HG03159 (cell line): ENCODE results near the gene MESP2.

ENCODE experiments used
- ATAC-seq: cut with Tn5 transposase; IDR thresholded peaks from one replicate; pipeline ENCODE4 v1.9.1; 2021; ENCODE audit warnings: mild to moderate bottlenecking, moderate library complexity; ENCODE audit not compliant: unreplicated experiment

Gene MESP2, protein sequence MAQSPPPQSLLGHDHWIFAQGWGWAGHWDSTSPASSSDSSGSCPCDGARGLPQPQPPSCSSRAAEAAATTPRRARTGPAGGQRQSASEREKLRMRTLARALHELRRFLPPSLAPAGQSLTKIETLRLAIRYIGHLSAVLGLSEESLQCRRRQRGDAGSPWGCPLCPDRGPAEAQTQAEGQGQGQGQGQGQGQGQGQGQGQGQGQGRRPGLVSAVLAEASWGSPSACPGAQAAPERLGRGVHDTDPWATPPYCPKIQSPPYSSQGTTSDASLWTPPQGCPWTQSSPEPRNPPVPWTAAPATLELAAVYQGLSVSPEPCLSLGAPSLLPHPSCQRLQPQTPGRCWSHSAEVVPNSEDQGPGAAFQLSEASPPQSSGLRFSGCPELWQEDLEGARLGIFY

GRCh38 chr15:89776274-89777072 is at the start of gene MESP2:
MESP2 (plus strand) TSS chr15:89776332; CDS start chr15:89776358, 26 bp downstream.
- no peak for ATAC-seq

- no peak for ATAC-seq
These were observed 47.9 kb upstream of the MESP2 start for GRCh38 chr15:89728254-89728653.

GRCh38 chr15:89731275-89731674 is 44.9 kb upstream of the MESP2 start:
- ATAC-seq = no peak

DNA sequence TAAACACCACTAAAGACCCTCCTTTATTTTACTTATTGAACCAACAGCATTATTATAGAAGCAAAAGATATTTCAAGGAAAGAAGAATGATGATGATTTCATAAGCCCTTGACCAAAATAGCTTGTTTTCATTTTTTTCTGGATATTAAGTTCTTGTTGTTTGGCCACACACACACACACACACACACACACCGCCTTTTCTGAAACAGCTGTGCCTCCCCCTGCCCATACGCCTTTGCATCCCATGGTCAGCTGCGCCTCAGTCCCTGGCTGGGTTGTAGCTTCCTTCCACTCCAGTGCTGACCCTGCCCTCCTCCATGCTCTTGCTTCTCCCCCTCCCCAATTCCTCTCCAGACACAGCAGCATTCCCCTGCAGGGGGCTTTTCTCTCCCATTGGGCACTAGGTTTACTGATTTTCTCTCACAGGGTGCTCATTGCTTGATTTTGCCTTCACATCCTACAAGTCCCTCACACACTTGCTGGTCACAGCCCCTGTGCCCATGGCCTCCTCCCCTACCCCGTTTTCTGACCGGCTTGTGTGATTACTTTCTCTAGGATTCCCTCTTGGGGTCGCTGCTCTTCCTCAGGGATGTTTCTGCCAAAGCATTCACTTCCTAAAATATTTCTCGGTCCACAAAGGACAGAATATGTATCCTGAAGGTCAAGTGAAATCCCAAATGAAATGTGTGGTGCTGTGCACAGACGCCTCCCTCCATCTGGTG is 43.5 kb upstream of the MESP2 start:
- no peak for ATAC-seq

DNA sequence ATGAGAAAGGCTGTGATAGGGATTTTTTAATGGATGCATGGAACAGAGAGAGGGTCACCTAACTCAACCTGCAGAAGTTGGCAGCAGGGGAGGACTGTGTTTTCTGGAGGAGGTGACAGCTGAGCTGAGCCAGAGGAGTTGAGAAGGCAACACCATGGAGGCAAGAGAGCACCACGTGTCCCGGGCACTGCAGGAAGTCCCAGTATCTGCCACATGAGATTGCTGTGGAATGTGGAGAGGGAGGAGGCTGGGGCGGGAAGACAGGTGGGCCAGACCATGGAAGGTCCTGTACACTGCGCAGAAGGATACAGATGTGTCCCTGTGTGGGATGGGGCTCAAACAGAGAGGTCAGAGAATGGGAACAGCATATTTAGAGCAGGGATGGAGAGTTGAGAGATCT is 40.4 kb upstream of the MESP2 start:
- no peak for ATAC-seq

GRCh38 chr15:89740137-89740536 is 36.0 kb upstream of the MESP2 start:
- peak; percentile 70 for ATAC-seq

GRCh38 chr15:89743011-89743410 is 33.1 kb upstream of the MESP2 start:
- ATAC-seq = no peak

DNA sequence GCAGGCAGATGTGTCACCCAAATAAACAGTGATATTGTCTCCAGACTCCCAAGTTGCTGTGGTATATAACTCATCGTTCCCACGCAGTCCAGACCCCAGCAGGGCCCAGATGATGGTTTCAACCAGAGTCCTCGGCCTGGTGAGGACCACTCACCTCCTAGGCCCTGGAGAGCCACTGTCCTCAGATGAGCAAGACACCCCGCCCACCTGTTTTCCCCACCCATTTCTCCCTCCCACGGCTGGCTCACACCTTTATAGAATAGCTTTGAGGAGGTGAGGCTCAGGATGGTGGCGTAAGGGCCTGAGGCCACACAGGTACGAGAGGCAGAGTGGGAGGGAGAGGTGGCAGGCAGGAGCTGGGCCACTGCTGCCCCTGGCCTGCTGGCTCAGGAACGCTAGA is 32.5 kb upstream of the MESP2 start:
- no peak for ATAC-seq

DNA sequence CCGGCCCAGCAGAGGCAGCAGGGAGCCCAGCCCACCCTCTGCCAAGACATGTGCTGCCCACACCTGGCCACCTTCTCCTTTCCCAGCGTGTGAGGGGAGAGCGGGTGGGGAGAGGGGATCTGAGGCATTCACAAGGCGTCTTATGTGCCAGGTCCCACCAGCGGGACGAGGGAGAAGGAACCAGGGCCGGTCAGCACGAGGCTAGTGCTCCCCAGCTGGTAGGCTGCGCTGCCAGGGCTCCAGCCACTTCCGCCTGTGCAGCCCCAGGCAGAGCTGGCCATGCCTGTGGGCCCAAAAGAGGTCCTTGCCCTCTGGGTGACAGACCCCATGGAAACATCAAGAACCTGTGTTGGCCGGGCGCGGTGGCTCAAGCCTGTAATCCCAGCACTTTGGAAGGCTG is 31.0 kb upstream of the MESP2 start:
- ATAC-seq = no peak

DNA sequence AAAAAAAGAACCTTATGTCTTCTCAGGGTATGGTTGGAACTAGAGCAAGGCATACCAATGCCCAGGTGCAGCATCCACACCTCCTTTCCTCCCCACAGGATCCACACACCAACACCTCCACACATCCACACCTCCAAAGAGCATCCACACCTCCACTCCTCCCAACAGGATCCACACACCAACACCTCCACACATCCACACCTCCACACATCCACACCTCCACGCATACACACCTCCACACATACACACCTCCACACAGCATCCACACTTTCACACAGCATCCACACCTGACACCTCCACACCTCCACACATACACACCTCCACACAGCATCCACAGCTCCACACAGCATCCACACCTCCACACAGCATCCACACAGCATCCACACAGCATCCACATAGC is 30.4 kb upstream of the MESP2 start:
- ATAC-seq = no peak

GRCh38 chr15:89746386-89746780 is 29.7 kb upstream of the MESP2 start:
- no peak for ATAC-seq

DNA sequence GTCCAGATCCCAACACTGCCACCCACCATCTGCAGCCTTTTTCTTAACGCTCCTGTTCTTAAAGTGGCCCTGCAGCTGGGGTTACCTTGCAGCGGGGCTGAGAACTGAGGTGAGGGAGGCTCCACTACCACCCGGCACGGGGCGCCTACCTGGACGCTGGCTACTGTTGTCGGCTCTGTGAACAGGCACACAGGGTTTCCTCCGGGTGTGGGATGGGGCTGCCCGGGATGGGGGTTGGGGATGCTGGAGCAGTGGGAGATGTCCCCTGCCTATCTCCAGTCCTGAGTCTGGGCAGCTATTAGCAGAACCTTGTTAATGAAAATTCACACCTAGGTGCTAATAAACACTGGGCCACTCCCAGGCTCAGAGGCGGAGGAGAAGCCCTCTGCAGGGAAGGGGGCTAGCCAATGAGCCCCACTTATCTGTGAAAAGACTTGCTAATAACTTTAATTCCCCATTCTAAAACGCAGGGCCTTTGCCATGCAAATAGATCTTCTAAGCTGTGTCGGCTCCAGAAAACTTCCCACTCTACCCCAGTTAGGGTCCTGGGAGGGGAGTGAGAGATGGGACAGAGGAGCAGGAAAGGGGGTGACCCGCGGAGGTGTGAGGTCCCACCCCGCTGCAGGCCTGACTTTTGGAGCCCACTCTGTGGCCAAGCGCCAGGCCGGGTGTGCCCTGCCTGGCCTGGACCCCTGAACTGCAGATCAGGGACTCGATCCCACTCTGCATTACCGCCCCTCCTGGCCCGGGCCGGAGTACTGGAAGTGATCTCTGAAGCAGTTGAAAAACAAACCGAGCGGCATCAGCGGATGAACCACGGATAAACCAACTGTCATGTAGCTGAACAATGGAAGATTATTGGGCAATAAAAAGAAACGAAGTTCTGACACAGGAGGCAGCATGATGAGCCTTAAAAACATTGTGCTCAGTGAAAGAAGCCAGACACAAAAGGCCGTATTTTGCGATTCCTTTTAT is 28.1 kb upstream of the MESP2 start:
- no peak for ATAC-seq

DNA sequence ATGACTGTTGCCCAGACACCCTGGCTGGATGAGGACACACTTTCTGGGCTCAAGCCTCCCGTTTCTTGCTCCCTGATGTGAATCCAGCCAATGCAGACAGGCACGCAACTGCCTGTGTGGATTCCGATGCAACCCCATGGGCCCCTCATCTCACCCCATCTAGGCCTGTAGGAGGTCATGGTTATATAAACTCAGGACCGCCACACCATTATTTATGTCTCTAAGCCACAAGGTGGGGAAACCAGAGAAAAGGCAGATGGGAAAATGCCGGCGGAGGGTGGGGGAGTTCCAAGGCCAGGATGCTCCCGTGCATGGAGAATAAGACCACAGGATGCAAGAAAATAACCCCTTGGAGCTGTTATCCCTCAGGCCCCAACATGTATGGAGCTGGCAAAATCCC is 27.1 kb upstream of the MESP2 start:
- ATAC-seq = no peak

- ATAC-seq = no peak
These were observed 26.6 kb upstream of the MESP2 start for GRCh38 chr15:89749526-89749925.

- ATAC-seq = peak; percentile 4
These were observed 26.1 kb upstream of the MESP2 start for GRCh38 chr15:89749951-89750559.

DNA sequence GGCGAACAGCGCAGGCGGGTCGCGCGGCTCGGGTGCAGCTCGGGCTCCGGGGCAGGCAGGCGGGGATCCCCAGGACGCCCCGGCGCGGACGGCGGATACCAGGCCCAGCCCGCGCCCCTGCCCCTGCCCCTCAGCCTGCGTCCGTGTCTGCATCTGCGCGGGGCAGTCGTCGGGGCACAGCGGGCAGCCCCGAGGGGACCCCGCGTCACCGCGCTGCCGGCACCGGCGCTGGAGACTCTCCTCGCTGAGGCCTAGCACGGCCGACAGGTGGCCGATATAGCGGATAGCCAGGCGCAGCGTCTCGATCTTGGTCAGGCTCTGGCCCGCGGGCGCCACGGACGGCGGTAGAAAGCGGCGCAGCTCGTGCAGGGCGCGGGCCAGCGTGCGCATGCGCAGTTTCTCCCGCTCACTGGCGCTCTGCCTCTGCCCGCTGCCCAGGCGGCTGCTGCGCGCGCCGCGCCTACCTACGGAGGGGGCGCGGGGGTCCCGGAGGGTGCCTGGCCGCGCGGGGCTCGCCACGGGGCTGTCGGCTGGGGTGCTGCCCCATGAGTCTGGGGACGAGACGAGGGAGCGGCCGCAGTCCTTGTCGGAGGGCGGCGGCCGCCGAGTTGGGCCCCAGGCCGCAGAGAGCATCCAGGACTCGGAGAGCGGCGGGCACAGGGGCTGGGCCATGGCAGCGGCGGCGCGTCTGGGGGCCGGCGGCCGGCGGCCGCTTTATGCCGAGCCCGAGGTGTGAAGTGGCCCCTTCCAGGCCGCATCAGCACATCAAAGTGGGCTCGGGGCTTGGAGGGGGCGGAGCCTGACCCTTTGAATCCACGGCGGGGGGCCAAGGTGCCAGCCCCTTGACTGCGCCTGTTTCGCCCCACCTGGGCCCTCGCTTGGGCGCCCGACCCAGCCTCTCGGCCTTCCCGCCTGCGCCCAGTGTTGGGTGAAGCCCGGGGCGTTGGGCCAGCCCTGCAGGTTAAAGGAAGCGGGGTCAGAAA is 25.3 kb upstream of the MESP2 start, which contains the start of gene MESP1:
Gene MESP1, minus strand, starts transcription at position 690 of the 983 bp plus-strand sequence. Its CDS starts 18 bp downstream, at position 672.
- ATAC-seq = peak; percentile 94

GRCh38 chr15:89751748-89752147 is 24.4 kb upstream of the MESP2 start:
- no peak for ATAC-seq

GRCh38 chr15:89753855-89754254 is 22.3 kb upstream of the MESP2 start:
- ATAC-seq = no peak
